Glutamatergic neuron (in vitro differentiated cells): ENCODE data around the gene CHD9. TPM values are rescaled to one million over a fixed set of nuclear protein-coding genes. Genes with fewer than 3 reads are reported as not detected.

ENCODE experiments used
- DNase-seq: peaks from one replicate; pipeline ENCODE4 v3.0.0; 2022
- H3K27ac Mint-ChIP-seq: one replicate; pipeline ENCODE4 v1.8.0; 2020; ENCODE audit warnings: mild to moderate bottlenecking, mixed read lengths, inconsistent platforms; ENCODE audit not compliant: unreplicated experiment
- H3K27me3 Mint-ChIP-seq: one replicate; pipeline ENCODE4 v1.8.0; 2020; ENCODE audit warnings: mild to moderate bottlenecking, moderate library complexity, mixed read lengths, inconsistent platforms; ENCODE audit not compliant: unreplicated experiment
- H3K36me3 Mint-ChIP-seq: one replicate; pipeline ENCODE4 v1.8.0; 2020; ENCODE audit warnings: mild to moderate bottlenecking, mixed read lengths, inconsistent platforms; ENCODE audit not compliant: unreplicated experiment
- H3K4me1 Mint-ChIP-seq: one replicate; pipeline ENCODE4 v1.8.0; 2020; ENCODE audit warnings: mild to moderate bottlenecking, low read depth, mixed read lengths, inconsistent platforms; ENCODE audit not compliant: unreplicated experiment
- H3K4me3 Mint-ChIP-seq: one replicate; pipeline ENCODE4 v1.8.0; 2020; ENCODE audit warnings: mild to moderate bottlenecking, mixed read lengths, inconsistent platforms; ENCODE audit not compliant: unreplicated experiment
- H3K9me3 Mint-ChIP-seq: one replicate; pipeline ENCODE4 v1.8.0; 2020; ENCODE audit warnings: mild to moderate bottlenecking, moderate library complexity, mixed read lengths, inconsistent platforms; ENCODE audit not compliant: unreplicated experiment
- CTCF ChIP-seq: fragments of 200-600 bp; sonication (generic); IDR thresholded peaks from one replicate; pipeline ENCODE4 v1.5.0; 2021; ENCODE audit not compliant: partially characterized antibody, unreplicated experiment
- total RNA-seq: library from RNA; stranded (reverse); fragmentation: NEBNext Ultra II Directional; extraction: Animal tissue kit (Norgen Biotek cat#: 25700); gene quantifications from one replicate; pipeline ENCODE4 v1.2.1, GENCODE V29; 2021; ENCODE audit not compliant: unreplicated experiment

Gene CHD9
- total RNA-seq, 1 donor from 2014 or later, result 120 TPM

GRCh38 chr16:53094013-53094630 is 39.3 kb downstream of the CHD9 start:
- H3K36me3 Mint-ChIP-seq, result no peaks in the 10 kb centered on the region
- no peak overlapping the region for H3K4me3 Mint-ChIP-seq
- DNase-seq, result no peak
- H3K27ac Mint-ChIP-seq, result peak overlapping the region; percentile 83
- peaks cover 7% of the 10 kb centered on the region for H3K27me3 Mint-ChIP-seq
- H3K9me3 Mint-ChIP-seq, result peaks cover 15% of the 10 kb centered on the region
- TF ChIP-seq CTCF, result no peak
- peaks cover 56% of the 10 kb centered on the region for H3K4me1 Mint-ChIP-seq

- H3K4me1 Mint-ChIP-seq, result peaks cover 42% of the 10 kb centered on the region
- peaks cover 14% of the 10 kb centered on the region for H3K9me3 Mint-ChIP-seq
- H3K27me3 Mint-ChIP-seq, result peaks cover 5% of the 10 kb centered on the region
- H3K4me3 Mint-ChIP-seq, result peak overlapping the region; percentile 57
- H3K27ac Mint-ChIP-seq, result peak overlapping the region; percentile 75
- DNase-seq, result no peak
- TF ChIP-seq CTCF, result no peak
- no peaks in the 10 kb centered on the region for H3K36me3 Mint-ChIP-seq
Observed at GRCh38 chr16:53097190-53097589, 42.4 kb downstream of the CHD9 start.

GRCh38 chr16:53098526-53099317 is 43.9 kb downstream of the CHD9 start:
- Mint-ChIP-seq H3K27ac (peak overlapping the region; percentile 98), H3K4me3 (peak overlapping the region; percentile 90), H3K9me3 (peaks cover 11% of the 10 kb centered on the region), H3K4me1 (peaks cover 35% of the 10 kb centered on the region), H3K36me3 (no peaks in the 10 kb centered on the region), H3K27me3 (peaks cover 4% of the 10 kb centered on the region)
- no peak for TF ChIP-seq CTCF
- DNase-seq, result peak; percentile 61

- Mint-ChIP-seq H3K36me3 (no peaks in the 10 kb centered on the region), H3K27ac (peak overlapping the region; percentile 98), H3K4me1 (peaks cover 30% of the 10 kb centered on the region), H3K9me3 (peaks cover 9% of the 10 kb centered on the region), H3K27me3 (peaks cover 4% of the 10 kb centered on the region), H3K4me3 (peak overlapping the region; percentile 90)
- TF ChIP-seq CTCF, result no peak
- peak; percentile 79 for DNase-seq
Observed at GRCh38 chr16:53099318-53100130, 44.7 kb downstream of the CHD9 start.
